HG03135 (cell line): ENCODE data around the gene UBXN10.

ENCODE experiments used
- ATAC-seq: cut with Tn5 transposase; IDR thresholded peaks from one replicate; pipeline ENCODE4 v1.9.1; 2021; ENCODE audit warnings: mild to moderate bottlenecking, moderate library complexity; ENCODE audit not compliant: unreplicated experiment

The UBXN10 gene

DNA sequence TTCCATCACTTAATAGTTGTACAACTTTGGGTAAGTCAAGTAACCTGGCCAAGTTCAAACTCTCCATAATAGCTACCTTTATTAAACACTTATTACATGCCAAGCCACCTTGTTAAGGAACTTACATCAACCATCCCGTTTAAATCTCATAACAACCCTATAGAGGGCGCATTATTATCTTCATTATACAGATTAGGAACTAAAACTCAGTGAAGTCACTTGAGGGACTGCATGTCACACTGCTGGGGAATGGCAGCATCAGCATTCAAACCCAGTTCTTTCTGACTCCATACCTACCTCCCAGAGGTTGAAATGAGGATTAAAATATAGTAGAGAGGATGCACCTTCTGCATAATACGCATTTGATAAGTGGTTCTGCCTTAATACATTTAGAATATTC is 47.5 kb downstream of the UBXN10 start:
- ATAC-seq: no peak

DNA sequence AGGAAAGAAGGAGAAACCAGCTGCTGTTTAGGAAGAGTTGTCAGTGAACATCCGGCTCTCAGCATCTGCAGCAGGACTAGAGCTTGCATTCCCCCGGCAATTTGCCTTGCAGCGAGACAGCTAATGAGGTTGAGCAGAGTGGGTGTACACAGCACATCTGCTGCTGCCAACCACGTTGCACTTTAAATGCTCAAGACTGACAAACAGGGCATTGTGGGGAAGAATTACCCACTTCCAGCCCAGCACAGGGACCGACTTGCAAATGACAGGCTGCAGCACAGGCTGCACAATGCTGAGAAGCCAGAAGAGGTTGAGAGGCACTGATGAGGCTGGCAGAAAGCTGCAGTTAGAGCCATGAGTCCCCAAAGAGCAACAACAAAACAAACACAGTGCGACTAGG is 48.0 kb downstream of the UBXN10 start:
- ATAC-seq: no peak

DNA sequence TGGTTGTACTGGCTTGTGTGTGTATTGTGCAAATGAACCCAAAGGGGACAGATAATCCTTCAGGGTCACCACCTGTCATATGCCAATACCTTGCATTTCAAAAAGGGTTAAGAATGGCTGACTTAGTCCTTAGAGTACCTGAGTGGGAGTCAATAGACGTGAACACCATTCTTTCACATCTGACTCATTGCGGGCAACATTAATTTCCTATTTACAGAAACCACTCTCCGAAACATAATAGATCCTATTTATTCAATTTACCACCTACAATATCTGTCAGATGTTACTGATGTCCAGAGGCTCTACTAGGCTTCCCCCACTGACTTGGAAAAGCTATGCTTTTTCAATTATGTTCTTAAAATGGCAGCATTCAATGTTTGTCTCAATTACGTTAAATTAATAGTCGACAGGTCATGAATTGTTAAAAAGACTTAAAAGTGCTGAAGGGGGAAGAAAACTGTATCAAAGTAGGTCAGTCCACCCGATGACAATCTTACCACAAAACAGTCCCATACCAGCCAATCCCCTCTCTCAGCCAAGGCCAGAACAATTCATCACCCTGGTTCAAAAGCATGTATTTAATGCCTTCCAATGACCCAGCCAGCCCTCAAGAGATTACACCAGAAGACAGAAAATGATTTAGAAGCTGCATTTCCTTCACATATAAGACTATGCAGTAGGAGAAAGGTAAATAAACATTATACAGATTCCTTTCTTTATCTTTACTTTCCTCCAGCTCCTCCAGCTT is 49.1 kb downstream of the UBXN10 start:
- ATAC-seq: no peak

GRCh38 chr1:20237646-20238045 is 51.8 kb downstream of the UBXN10 start:
- no peak for ATAC-seq

GRCh38 chr1:20240012-20240411 is 54.1 kb downstream of the UBXN10 start:
- ATAC-seq: no peak

GRCh38 chr1:20242890-20243479 is 57.1 kb downstream of the UBXN10 start:
- no peak for ATAC-seq
